Astrocyte of the hippocampus (primary cell): ENCODE results near the gene ZFPM1.

ENCODE experiments used
- DNase-seq: peaks from one replicate; pipeline ENCODE4 v3.0.0; 2011; ENCODE audit warnings: low read depth, low spot score

Gene ZFPM1

DNA sequence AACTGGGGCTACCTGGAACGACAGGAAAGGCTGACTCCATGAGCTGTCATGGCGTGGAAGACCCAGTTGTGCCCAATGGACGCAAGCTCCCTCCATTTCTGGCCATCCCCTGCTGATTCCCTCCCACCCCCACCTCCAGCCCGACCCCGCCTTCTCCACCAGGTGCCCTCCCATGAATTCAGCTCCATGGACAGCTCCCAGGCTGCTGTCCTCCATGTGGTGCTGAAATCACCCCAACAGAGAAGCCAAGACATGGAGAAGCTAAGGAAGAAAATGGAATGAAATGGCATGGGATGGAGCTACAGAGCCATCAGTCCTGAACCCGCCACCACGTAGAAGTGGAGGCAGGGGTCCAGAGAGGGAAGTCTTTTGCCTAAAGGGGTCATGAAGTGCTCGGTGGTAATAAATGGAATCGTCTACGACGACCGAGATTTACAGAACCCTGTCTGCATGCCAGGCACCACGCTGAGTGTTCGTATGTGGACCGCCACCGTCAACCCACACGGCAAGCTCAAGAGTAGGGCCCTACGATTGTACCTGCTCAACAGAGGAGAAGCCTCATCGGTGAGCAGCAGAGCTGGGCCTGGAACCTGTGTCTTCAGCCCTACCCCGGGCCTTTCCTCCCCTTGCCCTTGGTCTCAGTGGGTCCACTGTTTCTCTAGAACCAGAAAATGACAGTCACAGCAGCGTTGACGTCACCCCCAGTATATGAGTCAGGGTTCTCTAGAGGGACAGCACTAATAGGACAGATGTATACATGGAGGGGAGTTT, 107.8 kb downstream of the ZFPM1 start:
- DNase-seq: peak; percentile 60

DNA sequence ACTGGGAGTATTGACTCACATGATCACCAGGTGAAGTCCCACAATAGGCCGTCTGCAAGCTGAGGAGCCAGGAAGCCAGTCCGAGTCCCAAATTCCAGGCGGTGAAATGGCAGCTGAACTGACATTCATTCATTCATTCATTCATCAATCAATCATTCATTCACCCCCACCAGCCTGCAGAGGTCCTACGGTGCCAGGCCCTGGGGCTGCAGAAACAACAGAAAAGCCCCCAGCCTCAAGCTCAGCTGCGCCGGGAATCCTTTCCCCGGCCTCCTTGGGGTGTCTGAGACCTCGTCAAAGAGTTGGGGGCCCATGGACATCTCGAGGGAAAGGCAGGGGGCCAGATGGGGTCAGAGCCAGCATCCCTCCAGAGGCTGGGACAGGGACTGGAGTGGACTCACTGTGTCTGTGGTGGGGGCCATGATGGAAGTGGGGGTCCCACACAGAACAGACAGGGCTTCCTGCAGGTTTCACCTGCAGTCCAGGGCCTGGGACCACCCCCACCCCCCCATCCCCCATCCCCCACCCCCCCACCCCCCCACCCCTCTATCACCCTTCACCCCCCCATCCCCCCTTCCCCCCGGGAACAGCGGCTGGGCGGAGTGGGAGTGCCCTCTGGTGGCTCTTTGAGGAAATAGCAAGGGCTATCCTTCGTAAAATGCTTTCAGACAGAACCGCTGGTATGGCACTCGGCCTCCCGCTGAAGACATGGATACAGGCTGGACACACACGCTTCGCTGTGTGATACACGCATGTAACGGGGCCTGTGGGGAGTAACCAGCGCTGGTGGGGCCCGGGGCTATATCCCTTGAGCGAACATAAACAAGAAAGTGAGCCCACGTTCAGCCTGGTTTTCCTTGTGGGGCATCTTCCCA, 108.6 kb downstream of the ZFPM1 start:
- DNase-seq: peak; percentile 77

DNA sequence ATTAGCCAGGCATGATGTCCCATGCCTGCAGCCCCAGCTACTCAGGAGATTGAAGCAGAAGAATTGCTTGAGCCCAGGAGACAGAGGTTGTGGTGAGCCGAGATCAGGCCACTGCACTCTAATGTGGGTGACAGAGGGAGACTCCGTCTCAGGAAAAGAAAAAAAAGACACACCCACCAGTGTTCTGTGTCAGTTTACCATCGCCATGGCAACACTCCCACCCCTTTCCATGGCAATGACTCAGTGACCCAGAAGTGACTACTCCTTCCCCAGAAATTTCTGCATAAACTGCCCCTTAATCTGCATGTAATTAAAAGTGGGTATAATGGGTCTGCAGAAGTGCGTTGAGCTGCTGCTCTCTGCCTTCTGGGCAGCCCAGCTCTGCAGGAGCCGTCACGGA, 113.1 kb downstream of the ZFPM1 start:
- DNase-seq: peak; percentile 71

DNA sequence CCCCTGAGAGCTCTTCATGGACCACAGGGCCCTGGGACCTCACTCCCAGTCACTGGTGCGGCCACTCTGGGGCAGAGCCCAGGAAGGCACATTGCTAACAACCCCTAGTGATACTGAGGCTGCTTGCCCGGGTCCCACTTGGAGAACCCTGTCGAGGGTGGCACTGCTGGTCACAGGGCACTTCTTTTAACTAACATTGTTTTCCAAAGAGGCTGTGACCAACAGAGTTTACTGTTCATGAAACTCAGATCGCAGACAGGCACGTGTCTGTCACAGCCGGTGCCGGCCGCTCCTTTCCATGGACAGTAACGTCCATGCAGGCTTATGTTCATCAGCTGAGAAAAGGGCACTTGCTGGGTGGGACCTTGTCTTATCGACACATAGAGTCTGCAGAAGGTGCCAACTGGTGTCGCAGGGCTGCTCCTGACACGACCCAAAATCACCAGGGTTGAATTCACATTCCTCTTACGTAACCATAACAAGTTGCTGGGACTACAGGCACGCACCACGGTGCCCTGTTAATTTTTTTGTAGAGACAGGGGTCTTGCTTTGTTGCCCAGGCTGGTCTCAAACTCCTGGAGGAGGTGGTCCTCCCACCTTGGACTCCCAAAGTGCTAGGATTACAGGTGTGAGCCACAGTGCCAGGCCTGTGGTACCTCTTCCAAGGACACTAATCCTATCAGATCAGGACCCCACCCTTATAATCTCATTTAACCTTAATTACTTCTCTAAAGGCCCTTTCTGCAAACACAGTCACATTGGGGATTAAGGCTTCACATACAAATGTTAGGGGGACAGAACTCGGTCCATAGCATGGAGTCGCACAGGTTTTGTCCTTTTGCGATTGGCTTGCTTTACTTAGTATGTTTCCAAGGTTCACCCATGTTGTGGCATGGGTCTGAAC, 115.9 kb downstream of the ZFPM1 start:
- DNase-seq: no peak

DNA sequence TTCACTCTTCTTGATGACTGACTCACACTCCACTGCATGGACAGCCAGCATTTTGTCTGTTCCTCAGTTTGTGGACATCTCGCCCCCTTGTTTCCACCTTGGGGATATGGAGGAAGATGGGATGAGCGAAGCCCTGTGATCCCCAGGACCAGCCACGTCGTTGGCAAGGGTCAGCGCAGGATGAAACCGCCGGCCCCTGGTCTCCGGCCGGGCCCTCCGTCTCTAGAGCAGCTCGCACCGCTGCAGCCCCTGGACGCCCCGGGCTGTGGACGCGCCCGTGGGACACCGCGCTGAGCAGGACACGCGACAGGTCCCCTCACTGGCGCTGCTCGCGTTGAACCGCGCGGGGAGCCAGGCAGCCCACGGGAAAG, 116.5 kb downstream of the ZFPM1 start:
- DNase-seq: no peak

DNA sequence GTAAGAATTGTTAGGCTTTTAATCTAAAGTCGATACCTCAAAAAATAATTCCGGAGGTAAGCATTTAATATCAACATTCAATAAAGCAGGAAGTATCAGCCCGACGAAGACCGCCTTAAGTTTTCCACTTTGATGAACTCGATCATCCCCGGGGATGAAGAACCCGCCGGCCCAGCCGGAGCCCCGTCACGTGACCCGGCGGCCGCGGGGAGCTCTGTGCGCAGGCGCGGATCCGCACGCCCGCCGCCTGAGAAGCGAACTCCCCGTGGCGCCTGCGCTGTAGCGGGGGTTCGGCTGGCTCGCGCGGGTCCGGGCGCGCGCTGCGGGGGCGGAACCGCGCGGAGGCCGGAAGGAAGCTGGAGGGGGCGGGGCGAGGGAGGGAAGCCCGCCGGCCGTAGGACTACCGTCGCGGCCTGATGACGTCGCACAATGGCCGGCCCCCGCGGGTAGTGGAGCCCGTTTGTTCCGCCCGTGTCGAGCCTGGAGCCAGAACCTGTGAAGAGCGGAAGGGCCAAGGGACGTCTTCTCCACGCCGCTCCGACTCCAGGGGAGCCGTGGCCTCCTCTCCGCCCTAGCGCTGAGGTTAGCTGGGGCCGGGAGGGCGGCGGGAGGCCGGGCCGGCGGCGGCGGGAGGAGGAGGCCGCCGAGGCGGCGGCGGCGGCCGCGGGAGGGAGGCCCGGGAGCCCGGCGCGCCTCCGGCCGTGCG, 117.1 kb downstream of the ZFPM1 start, which contains the start of gene ZC3H18:
TSS of gene ZC3H18 (plus strand) at position 419 of the 706 bp plus-strand sequence. CDS start 6,721 bp downstream, outside the sequence.
- peak; percentile 100 for DNase-seq

DNA sequence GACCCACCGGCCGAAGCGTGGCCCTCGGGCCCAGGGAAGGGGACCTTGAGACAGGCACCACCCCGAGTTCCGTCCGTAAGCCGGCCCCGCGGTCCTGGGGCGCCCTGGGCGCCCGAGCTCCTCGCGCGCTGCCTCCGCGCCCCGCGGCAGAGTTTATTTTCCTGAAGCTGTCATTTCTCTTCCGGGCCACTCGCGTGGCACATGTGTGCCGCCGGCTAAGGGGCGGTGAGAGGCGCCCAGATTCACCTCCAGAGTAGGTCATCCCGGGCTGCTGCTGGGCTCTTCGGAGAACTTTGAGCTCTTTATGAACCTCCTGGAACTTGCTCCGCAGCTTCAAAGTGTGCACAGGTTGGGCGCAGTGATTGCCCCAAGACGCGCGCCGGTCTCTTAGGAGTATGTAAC, 117.6 kb downstream of the ZFPM1 start:
- DNase-seq: no peak

DNA sequence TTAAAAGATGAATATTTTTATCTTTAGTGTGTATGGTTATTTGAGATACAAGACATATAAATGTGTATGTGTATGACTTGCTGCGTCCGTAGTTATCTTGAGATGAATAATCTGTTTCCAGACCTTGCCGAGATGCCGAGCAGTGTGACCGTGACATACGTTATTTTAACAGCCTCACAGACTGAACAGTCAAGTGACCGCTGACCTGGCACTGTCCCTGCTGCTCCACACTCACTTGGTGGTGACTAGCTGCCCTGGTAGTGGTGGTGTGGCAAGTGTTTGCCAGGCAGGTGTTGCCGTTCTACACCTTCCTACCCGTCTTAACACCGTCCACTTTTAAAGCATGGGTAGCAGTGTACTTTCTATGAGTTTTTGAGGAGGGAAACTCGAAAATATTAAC, 122.2 kb downstream of the ZFPM1 start:
- no peak for DNase-seq

DNA sequence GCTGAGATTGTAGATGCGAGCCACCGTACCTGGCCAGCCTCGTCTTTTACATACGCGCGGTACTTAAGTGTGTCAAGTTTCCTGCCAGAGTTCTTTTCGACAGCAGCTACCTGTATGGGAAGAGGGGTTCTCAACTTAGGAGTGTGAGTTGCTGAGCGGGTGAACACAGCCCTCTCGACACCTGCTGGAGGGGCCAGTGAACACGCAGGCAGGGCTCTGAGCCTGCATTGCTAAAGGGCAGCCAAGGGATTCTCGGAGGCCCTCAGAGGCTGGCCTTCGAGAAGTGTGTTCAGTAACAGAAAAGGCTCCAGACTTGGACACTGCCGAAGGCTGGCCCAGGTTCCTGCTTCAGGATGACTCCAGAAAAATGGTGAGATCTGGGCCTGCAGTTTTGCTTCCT, 123.2 kb downstream of the ZFPM1 start:
- no peak for DNase-seq

DNA sequence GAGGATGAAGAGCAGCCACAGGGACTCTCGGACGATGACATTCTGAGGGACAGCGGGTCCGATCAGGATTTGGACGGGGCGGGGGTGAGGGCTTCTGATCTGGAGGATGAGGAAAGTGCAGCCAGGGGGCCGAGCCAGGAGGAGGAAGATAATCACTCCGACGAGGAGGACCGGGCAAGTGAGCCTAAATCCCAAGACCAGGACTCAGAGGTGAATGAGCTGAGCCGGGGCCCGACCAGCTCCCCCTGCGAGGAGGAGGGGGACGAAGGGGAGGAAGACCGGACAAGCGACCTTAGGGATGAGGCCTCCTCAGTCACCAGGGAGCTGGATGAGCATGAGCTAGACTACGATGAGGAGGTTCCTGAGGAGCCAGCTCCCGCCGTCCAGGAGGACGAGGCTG, 124.1 kb downstream of the ZFPM1 start:
- no peak for DNase-seq

DNA sequence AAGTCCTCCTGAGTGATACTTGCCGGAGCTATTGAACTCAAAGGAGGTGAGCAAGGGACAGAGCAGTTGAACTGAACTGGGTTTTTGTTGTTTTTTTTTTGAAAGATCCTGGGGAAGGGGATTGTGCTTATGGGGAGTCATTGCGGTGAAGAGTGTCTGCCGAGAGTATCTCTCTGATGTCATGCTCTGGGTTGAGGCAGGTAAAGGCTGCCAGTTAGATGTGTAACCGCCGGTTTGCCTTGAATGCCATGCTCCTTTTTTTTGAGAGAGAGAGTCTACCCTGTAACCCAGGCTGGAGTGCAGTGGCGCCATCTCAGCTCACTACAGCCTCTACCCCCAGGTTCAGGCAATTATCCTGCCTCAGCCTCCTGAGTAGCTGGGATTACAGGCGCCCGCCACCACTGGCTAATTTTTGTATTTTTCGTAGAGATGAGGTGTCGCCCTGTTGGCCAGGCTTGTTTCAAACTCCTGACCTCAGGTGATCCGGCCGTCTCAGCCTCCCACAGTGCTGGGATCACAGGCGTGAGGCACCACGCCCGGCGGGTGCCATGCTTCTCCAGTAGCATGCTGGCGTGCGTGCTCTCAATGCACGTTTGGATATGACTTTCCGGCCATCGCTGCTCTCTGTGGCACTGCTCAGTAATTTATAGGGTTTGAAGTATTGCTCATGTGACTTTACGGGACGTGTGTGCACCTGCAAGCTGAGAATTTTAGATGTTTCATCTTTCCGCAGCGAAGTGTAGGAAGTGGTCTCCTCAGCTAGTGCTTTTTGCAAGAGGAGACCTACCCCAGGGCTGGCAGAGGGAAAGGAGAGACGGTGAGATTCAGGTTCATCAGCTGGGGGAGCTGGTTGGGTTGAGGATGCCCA, 125.6 kb downstream of the ZFPM1 start:
- DNase-seq: no peak

DNA sequence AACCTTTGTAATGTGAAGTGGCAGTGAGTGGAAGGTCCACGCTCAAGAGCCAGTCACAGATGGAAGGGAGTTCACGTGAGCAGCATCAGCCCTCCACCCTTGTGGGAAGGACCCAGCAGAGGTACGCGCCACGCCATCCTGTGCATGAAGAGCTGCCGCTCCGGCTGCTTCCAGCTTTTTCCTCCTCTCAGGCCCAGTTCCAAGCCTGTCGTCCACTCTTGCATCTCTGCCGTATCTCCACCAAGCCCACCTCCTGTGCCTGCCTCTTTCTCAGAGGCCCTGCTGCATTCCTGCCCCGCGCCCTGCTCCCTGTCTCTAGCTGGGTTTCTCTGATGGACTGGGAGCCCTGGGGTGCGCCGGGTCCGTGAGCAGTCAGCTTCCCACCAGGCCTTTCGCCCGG, 127.3 kb downstream of the ZFPM1 start:
- DNase-seq: no peak

DNA sequence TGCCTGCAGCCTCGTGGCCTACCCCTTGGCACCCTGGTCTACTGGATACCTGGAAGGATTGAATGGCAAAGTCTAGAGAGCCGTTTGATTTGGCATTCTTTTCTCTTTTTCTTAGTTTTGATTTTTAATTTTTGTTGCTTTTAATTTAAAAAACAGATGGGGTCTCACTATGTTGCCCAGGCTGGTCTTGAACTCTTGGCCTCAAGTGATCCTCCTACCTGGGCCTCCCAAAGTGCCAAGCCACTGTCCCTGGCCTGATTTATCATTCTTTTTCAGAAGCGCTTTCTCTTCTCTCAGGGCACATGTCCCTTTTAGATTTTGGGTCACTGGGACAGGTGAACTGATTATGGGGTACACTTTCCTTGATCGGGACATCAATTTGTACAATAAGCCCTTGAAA, 128.0 kb downstream of the ZFPM1 start:
- no peak for DNase-seq

DNA sequence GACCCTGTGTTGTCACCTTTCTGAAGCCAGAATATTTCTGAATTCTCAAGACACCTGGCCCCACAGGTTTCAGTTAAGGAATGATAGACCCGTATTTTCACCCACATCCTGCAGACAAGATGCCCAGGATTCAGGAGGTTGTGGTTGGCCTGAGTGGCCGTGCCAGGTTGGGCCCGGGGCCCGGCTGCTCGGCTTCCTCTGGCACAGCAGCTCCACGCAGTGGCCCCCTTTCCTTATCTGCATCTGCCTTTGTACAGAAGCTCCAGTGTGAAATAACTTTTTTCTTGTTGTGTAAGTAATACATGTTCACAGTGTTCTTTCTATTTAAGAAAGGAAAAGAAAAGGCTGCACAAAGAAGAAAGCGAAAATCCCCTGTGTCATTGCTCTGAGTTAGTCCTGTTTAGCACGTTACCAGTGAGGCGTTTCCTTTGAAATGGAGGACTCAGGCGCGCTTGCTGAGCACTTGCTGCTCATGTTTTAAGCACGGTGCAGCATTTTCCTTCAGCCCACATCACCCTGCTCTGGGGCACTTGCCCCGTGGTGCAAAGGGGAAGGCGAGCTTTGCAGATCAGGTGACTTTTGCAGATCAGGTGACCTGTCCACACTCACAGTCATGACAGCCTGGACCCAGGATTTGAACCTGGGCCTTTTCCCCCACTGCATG, 130.0 kb downstream of the ZFPM1 start:
- no peak for DNase-seq

DNA sequence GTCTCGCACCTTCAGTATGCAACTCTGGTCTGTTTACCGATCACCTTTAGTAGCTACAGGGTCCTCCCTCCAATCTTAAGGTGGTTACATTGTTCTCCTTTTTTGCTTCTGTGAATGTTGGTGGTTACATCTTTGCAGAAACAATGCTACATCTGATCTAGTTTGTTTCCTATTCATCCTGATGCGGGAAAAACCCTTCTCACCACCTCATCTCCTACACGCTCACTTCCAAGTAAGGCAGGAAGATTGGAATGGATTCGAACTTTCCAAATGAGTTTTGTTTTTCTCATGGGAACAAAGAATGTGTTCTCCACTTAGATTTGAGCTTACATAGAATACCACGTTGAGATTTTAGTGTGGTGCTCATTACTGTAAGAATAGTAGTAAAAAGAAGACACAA, 131.6 kb downstream of the ZFPM1 start:
- DNase-seq: no peak

DNA sequence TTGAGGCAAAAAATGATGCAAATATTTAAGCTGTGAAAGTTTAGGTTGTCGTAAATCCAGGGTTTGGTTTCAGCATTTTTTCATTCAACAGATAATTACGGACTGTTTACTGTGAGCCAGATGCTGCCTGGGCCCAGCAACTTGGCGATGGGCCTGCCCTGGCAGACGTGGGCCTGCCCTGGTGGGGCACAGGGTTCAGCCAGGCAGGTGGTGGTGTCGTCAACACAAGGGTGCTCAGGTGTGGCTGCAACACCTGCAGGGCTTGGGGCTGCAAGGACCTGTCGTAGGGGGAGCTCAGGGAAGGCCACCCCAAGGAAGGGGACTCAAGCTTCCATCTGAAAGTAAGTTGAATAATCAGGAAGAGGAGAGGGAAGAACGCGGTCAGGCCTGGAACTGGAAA, 132.2 kb downstream of the ZFPM1 start:
- no peak for DNase-seq

DNA sequence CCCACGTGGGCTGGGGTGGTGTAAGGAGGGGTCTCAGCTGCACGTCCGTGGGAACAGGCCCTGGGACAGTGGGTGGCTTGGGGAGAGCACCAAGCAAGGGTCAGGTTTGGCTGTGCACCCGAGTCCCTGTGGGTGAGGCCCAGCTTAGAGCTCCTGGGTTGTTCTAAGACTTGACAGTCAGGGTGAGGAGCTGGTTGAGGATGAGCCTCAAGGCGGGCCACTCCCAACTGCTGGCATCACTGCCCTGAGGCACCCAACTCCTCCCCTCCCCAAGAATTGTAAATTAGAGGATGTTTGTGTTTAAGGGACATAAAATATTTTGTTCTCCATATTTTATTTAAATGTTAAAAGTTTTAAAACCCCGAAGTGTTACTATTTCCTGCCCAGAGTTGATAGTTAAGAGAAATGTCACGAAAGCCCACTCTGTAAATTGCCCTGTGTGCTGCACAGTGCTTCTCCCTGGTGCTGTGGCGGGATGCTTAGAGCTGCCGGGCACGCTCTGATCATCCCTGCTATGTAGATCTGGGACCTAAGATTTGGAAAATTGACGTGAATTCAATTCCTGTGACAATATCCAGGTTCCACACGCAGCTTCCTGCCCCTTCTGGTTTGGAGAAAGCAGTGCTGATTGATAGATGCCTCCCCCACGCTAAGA, 133.0 kb downstream of the ZFPM1 start:
- no peak for DNase-seq
